Femur (tissue), 1 donor: ENCODE measurements around the gene TMEM170A.
"Not testable (repeated sequence)": the region's sequence is repeated elsewhere in the genome, so short reads cannot be mapped to it uniquely, and the experiment has no call there.

ENCODE experiments used
- DNase-seq: peaks from one replicate; pipeline ENCODE4 v3.0.0-alpha.2; 2017

The TMEM170A gene

DNA sequence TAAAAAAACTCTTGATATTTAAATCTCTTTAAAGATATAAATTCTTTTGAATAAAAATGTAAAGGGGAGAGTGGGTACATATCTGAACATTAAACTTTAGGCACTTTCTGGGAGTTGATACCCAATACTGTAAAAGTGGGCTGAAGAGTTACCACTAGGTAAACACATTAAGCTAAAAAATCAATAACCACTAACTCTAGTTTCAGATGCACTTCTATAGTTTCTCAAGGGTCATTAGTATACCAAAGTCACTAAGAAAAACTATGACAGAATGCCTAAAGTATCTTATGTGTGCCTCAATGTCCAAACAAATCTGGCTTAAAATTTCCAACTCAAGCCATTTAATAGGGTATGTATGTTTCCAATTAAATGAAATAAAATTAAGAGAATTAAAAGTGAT is 18.1 kb downstream of the TMEM170A start:
- no peak for DNase-seq

DNA sequence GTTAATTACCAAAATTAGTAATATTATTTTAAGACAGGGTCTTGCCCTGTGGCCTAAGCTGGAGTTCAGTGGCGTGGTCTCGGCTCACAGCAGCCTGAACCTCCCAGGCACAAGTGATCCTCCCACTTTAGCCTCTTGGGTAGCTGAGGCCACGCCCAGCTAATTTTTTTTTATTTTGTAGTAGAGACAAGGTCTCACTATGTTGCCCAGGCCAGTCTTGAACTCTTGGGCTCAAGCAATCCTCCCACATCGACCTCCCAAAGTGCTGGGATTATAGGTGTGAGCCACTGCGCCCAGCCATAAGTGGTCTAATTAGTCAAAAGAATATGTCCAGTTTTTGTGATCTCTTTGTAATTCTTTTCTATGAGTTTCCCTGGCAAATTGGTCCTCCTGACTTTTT is 19.2 kb downstream of the TMEM170A start:
- no peak for DNase-seq

DNA sequence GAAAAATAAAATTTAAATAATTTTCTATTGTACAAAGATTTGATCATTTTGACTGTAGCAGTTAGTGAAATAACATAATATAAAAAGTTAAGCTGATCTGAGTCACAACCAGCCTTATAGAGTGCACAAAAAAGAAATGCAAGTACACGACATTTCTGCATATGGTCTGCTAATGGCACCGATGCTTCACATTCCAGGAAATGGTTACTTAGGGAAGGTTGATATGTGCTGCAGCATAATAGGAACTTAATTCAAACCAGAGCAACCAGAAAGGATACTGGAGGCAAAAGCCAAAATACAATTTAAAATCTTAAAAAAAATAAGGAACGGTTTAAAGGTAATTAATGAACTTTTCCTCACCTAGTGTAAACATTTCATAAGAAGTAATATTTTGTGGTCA is 21.2 kb downstream of the TMEM170A start:
- no peak for DNase-seq

DNA sequence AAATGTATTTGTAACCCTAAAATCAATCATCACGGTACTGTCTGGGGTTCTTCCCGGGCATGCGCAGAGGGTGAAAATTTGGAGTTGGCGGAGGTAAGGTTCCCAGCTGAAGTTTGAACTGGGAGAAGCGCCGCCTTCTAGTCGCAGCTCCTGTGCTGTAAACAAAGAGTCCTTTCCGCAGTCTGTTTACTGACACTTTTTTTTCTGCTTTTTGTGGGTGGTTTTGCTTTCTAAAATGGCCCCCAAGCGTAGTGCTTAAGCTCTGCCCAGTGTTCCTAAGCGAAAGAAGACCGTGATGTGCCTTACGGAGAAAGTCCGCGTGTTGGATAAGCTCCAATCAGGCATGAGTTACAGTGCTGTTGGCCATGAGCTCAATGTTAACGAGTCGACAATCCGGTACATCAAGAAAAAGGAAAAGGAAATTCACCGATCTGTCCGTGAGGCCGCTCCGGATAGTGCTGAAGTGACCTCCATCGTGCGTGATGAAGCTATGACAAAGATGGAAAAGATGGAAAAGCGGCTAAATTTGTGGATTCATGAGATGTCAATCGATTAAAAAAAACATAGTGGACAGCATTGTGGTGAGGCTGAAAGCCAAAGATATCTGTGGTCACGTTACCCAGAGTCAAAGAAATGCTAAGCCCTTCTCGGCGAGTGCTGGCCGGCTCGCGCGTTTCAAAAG is 30.6 kb downstream of the TMEM170A start:
- peak; percentile 86 for DNase-seq

DNA sequence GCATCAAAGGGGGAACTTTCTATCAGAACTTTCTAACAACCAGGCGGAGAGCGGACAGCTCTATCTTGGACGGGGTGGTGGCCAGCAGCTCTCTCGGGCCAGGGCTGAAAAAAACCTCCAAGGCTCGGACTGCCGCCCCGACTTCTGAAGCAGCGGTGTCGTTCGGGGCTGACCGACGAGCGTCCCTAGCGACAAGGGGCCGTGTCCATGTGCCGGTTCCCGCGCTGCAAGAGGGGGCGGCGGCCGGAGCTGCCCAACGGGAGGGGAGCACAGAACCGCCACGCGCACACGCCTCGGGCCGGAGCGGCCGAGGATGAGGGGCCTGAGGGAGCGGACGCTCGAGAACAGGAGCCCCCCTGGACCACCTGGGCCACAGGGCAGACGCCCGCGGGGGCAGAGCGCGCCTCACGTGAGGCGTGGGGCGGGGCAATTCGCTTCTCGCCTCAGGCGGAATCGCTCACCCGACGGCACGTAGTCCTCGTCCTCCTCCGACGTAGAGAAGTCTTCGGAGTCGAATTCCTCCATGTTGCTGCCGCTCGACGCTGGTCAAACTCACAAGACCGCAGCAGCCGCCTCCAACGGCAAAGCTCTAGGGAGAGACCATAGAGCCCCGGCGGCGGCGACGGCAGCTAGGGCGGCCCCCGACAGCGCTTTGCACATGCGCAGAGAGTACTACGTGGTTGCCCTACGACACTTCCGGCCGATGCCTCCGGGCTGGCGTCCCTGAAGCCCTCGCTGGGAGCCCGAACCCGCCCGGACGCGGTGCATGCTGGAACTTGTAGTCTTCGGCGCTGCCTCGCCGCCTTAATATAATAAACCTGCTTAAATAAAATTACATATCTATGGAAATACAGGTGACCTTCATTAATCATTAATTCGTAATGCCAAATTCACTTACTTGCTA is 31.4 kb downstream of the TMEM170A start, which contains the start of gene CFDP1:
Gene CFDP1 (minus strand): TSS at position 676 of the 904 bp plus-strand sequence. CDS start 151 bp downstream, at position 525.
- DNase-seq = peak; percentile 97

DNA sequence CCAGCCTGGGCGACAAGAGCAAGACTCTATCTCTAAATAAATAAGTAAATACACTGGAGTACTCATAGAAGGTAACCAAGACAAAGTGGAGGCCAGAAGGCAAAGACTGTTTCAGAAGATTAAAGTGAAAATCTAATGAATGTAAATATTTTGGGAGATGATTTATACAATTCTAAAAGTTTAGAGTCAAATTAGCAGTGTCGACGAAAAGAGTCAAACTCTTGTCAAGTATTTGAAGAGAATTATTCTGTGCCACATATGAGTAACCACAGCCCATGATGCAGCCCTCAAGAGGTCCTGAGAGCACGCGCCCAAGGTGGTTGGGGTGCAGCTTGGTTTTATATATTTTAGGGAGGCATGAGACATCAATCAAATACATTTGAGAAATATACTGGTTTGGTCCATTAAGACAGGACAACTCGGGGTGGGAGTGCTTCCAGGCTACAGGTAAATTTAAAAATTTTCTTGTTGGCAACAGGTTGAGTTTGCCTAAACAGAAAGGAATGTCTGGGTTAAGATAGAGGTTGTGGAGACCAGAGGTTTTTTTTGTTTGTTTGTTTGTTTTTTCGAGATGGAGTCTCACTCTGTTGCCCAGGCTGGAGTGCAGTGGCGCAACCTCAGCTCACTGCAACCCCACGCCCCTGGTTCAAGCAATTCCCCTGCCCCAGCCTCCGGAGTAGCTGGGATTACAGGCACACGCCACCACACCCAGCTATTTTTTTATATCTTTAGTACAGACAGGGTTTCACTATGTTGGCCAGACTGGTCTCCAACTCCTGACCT is 34.7 kb downstream of the TMEM170A start:
- no peak for DNase-seq

DNA sequence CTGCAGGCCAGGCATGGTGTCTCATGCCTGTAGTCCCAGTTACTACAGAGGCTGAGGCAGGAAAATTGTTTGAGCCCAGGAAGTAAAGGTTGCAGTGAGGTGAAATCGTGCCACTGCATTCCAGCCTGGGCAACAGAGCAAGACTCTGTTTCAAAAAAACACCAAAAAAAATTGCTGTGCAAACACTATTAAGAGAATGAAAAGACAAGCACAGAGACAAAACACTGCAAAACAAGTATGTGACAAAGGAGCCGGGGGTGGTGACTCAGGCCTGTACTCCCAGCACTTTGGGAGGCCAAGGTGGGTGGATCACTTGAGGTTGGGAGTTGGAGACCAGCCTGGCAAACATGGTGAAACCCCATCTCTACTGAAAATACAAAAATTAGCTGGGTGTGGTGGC is 38.0 kb downstream of the TMEM170A start:
- DNase-seq = not testable (repeated sequence)

DNA sequence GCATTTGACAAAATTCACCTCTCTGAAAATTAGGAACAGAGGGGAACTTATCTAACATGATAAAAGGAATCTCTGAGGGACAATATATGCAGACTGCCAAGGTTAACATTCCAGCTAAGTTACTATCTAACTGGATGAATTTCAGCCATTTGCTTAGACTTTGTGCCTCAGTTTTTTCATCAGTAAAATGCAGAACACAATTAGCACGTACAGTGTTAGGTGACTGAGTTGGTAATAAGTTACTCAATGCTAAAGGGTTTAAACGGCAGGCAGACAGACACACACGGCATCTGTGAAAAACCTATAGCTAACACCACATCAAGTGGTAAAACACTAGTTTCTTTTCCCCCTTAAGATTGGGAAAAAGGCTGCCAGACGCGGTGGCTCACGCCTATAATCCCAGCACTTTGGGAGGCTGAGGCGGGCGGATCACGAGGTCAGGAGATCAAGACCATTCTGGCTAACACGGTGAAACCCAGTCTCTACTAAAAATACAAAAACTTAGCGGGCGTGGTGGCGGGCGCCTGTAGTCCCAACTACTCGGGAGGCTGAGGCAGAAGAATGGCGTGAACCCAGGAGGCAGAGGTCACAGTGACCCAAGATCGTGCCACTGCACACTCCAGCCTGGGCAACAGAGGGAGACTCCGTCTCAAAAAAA is 40.3 kb downstream of the TMEM170A start:
- not testable (repeated sequence) for DNase-seq

DNA sequence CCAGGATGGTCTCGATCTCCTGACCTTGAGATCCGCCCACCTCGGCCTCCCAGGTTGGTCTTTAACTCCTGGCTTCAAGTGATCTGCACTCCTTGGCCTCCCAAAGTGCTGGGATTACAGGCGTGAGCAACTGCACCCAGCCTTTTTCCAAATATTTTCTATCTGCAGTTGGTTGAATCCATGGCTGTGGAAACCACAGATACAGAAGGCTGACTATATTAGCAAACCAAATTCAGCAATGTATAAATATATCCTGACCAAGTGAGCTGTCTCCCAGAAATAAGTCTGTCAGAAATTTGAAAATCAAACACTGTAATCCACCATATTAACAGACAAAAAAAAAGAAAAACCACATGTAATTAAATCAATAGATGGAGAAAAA is 40.8 kb downstream of the TMEM170A start:
- DNase-seq = no peak

DNA sequence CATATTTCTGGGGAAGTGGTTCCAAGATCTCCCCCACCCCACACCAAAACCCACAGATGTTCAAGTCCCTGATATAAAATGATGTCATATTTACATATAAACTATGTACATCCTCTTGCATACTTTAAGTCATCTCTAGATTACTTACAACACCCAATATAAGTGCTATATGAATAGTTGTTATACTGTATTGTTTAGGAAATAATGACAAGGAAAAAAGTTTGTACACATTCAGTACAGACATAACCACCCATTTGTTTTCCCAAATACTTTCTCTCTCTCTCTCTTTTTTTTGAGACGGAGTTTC is 42.7 kb downstream of the TMEM170A start:
- no peak for DNase-seq

DNA sequence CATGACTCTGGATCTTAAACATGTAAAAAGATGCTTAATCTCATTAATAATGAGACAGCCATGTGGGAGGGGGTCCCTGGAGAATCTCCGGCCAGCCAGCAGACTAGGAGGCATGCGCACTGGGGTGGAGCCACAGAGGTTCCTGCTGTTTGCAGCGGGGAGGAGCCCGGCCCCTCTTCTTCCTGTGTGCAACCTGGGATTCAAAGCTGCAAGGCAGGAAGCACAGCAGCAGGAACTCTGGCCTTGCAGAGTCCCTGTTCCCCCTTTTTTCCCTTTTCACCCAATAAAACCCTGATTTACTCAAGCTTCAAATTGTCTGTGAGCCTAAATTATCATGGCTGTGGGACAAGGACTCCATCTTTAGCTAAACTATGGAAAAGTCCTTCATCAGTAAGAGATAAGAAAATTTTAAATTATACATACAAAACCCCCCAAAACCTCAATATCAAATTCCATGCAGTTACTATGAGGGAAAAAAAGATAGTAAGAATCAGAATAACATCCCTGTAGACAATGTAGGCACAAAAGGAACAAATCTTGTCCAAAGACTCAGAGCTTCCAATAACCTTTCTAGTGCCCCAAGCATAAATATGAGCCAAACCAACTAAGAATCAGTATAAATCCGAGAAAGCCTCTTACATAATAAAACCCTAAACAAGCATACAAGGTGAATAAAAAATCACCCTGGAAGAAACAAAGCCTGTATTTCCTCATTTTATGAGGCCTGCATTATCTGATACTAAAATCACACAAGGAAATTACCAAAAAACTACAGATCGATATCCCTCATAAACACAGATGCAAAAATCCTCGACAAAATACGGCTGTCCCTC is 43.3 kb downstream of the TMEM170A start:
- peak; percentile 77 for DNase-seq

DNA sequence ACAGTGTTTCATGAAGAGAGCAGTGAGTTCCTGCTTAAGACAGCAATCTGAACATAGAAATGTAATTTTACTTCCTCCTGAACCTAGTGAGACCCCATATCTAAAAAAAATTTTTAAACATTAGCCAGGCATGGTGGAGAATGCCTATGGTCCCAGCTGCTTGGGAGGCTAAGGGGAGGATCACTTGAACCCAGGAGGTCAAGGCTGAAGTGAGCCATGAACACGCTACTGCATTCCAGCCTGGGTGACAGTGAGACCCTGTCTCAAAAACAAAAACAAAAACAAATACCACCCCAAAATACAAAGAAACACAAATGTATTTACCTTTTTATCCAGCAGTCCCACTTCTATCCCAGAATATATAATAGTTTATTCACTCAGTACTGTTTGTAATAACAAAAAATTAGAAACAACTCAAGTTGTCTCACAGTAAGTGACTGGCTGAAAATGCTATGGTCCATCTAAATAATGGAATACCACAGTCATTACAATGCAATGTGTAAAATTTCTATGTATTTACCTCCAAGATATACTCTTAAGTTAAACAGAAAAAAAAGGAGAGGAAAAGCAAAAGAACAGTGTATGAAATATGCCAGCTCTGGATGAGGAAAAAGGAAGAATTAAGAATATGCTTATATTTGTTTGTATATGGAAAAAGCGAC is 47.5 kb downstream of the TMEM170A start:
- no peak for DNase-seq

DNA sequence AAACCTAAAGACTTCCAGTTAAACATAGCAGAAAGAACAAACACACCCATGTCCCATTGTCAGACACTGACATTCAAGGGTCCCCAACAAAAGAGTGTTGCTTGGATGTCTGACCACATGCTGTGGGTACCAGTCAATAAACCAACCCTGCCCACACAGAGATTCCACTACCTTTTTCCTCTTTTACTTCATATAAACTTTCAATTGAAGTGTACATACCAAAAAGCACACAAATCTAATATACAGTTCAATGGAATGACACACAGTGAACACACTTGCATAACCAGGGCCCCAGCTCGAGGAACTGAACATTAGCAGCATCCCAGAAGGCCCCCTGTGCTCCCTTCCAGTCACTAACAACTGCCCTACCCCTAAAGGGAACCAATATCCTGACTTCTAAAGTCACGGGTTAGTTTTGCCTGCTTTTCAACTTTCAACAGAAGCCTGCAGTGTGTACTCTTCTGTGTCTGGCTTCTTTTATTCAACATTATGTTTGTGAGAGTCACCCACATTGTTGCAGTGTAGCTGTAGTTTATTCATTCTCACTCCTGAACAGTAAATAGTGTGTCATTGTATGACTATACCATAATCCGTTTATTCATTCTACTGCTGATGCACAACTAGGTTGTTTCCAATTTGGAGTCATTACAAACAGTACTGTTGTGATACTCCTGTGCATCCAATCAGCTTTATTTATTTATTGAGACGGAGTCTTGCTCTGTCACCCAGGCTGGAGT is 49.2 kb downstream of the TMEM170A start:
- no peak for DNase-seq

DNA sequence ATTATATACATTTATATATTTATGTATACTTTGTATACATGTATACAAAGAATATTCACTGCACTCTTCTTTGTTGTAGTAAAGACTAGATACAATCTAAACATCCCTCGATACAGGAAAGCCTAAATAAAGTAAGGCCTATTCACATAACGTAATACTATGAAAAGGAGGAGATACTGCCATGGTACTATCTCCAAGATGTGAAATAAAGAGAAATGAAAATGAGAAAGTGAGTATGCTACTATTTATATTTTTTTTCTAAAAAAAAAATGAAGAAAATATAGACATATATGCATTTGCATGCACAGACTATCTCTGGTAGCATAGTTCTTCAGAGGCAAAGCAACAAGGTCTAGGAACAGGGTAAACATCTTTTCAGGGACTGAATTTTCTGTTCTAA is 50.5 kb downstream of the TMEM170A start:
- DNase-seq = no peak

DNA sequence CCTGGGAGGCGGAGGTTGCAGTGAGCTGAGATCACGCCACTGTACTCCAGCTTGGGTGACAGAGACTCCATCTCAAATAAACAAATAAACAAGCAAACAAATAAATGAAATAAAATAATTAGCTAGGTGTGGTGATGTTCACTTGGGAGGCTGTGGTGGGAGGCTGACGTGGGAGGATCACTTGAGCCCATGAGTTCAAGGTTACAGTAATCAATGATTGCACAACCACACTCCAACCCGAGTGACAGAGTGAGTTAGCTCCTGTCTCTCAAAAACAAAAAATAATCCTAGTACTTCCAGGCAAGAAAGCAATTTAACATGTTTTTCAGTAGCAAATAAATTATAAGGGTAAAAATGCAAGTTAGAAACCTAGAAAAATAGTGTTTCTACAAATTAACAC is 57.5 kb downstream of the TMEM170A start:
- no peak for DNase-seq

DNA sequence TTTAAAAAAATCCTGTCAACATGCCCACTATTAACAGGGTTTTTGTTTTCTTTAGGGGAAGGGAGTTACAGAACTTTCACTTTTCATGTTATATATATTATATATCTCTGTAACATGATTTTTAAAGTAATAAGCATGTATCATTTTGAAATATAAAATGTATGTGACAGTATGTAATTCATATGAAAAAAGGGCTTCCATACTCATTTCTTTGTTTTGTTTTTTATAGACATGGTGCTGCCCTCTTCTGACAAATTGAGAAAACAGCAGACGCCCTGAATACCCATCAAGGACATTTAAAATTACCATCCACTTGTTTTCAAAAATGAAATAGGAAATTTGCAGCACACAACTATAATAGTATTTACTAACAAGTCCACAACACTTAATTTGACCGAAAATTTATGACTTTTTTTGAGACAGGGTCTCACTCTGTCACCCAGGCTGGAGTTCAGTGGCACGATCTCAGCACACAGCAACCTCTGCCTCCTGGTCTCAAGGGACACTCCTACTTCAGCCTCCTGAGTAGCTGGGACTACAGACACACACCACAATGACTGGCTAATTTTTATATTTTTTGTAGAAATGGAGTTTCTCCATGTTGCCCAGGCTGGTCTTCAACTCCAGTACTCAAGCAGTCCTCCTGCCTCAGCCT is 61.5 kb downstream of the TMEM170A start:
- DNase-seq = no peak

DNA sequence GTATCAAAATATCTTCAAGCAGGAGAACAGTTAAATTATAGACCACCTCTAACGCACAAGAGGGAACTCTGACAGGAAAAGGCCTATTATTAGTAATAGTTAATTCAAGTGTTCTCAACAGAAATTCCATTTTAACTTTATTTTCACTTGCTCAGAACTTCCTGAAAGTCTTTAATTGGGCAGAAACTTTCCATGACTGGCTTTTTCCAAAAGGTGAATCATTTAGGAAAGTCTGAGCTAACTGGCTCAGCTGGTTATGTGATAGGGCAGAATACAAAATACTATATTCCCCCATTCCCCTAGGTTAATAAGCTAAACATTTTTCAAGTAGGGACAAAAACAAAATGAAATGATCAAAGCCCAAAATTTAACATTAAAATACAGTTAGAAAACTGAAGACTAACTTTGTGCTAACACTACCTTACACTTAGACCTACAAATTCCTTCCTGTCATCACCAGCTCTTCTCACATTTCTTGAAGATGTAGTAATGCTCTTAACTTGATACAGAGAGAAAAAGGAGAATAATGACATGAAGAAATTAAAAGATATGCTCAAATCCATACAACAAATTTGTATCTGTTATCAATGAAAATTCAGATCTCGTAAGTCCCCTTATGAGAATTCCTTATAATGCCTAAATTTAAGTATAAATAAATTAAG is 62.2 kb downstream of the TMEM170A start:
- DNase-seq = no peak

DNA sequence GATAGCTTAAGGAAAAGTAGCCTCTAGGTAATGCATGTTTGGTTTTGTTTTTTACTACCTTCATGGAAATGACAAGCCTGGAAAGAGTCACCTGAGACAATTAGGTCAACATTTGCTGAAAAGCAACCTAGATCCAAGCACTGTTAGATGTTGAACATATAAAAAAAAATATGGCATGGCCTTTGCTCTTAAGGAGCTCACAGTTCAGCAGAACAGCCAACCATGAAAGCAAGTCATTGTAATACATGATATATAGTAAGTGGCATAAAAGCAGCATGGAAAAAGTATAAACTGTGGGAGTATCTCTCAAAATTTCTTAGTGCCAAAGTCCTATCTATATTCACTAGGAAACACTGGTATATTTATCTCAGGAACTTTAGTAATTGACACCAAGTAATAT is 62.8 kb downstream of the TMEM170A start:
- DNase-seq = no peak

DNA sequence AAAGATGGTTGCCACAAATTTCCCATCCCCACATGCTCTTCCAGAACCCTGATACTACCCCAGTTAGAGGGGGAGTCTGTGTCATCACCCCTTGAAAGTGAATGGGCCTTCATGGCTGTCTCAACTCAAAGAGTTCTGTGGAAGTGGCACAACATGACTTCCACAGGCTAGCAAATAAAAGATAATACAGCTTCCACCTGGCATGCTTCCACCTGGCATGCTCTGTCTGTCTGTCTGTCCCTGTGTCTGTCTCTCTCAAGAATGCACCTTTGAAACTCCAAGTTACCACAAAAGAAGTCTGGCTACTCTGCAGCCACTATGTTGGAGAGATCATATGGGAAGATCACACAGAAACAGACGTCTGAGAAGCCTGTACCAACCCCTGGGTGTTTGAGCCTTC is 66.2 kb downstream of the TMEM170A start:
- DNase-seq = no peak

DNA sequence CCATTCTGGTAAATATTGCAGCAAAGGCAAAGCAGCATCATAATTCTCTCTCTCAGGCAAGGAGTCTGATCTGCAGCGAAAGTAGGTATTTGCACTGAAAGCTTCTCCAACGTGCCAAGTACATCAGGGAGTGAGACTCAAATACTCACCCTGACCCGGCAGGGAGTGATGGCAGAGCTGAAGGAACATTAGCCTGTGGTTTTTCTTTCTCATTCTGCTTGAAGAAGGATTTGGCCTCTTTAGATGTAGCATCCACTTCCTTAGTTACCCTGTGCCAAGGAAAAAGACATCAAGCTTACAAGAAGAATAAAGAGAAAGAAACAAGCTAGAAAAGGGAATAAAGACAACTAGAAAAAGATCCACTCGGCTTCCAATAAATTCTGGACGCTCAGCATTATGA is 69.5 kb downstream of the TMEM170A start:
- DNase-seq = peak; percentile 31
